Heart right ventricle (tissue), 16 donors: Measurements from ENCODE around the gene RBM43. TPM values are rescaled to one million over a fixed set of nuclear protein-coding genes. Genes with fewer than 3 reads are reported as not detected.
"Not testable (repeated sequence)": the region's sequence is repeated elsewhere in the genome, so short reads cannot be mapped to it uniquely, and the experiment has no call there.

Source experiments
- ATAC-seq, 8 donors: fragments of 200-7000 bp; cut with Tn5 transposase; one replicate each; pipeline ENCODE4 v1.9.1; 2020; ENCODE audit warnings: mild to moderate bottlenecking in 8 of 8, moderate library complexity in 8 of 8, moderate number of reproducible peaks in 1 of 8
- DNase-seq, 2 donors: peaks; one replicate each; pipeline ENCODE4 v3.0.0-alpha.2; 2020
- H3K27ac ChIP-seq, 10 donors: fragments of 200-600 bp; sonication (generic) in 2 of 10; one replicate each; pipeline versions ENCODE4 v1.5.0 to v1.8.0; 2020 to 2022; ENCODE audit warnings: mild to moderate bottlenecking in 3 of 10
- H3K27me3 ChIP-seq, 7 donors: fragments of 200-600 bp; one replicate each; pipeline ENCODE4 v1.8.0; 2021 to 2022; ENCODE audit warnings: mild to moderate bottlenecking in 2 of 7
- H3K36me3 ChIP-seq, 9 donors: fragments of 200-600 bp; sonication (generic) in 1 of 9; one replicate each; pipeline versions ENCODE4 v1.5.0 to v1.8.0; 2020 to 2022; ENCODE audit warnings: mild to moderate bottlenecking in 2 of 9
- H3K4me1 ChIP-seq, 9 donors: fragments of 200-600 bp; sonication (generic) in 1 of 9; one replicate each; pipeline versions ENCODE4 v1.5.0 to v1.8.0; 2020 to 2022; ENCODE audit warnings: mild to moderate bottlenecking in 4 of 9
- H3K4me3 ChIP-seq, 10 donors: fragments of 200-600 bp; sonication (generic) in 2 of 10; one replicate each; pipeline versions ENCODE4 v1.5.0 to v1.8.0; 2020 to 2022; ENCODE audit warnings: mild to moderate bottlenecking in 7 of 10, moderate library complexity in 2 of 10
- H3K9me3 ChIP-seq, 11 donors: fragments of 200-600 bp in 10 of 11; sonication (generic) in 2 of 11; one replicate each; pipeline versions ENCODE4 v1.5.0 to v1.8.0; 2013 to 2022; ENCODE audit warnings: mild to moderate bottlenecking in 2 of 11, control low read depth in 1 of 11, moderate library complexity in 1 of 11
- CTCF ChIP-seq, 9 donors: fragments of 200-600 bp; sonication (generic) in 2 of 9; IDR thresholded peaks; one replicate each; pipeline versions ENCODE4 v1.5.0 to v1.8.0; 2021 to 2022; ENCODE audit warnings: antibody characterized with exemption in 9 of 9, mild to moderate bottlenecking in 5 of 9, moderate library complexity in 1 of 9
- WGBS, 2 donors: extraction: QIAGEN DNeasy Blood & Tissue Kit; methylation state at CpG; one replicate each; pipeline ENCODE4 v1.1.7; 2013; ENCODE audit warnings: inconsistent platforms in 1 of 2; 5-methylcytosine and 5-hydroxymethylcytosine counted together
- intact Hi-C, 10 donors: fragments of 100-400 bp; cut with DNase I; formaldehyde crosslinking; loops; one replicate each; pipeline versions ENCODE4 v1.11.1 to v1.14.2; 2022
- polyA plus RNA-seq, 2 donors: library from polyadenylated mRNA; stranded (reverse); fragments of 200-250 nt; gene quantifications; one replicate each; pipeline ENCODE4 v1.2.3, GENCODE V29; 2013
- total RNA-seq, 10 donors: library from RNA; stranded (reverse); fragmentation: NEBNext Ultra II Directional in 3 of 10; extraction: Animal tissue kit (Norgen Biotek cat#: 25700) in 3 of 10; gene quantifications; one replicate each; pipeline versions ENCODE4 v1.2.1 to v1.2.4, GENCODE V29; 2021 to 2023
- donor health status: Arrhythmogenic right ventricular cardiomyopathy.
- donor health status: ischemic (EF 13 %, LVEDD 7.1; RV severe dilation, severe dysfunction).
- donor health status: healthy with polysubstance abuse.
- donor health status: DM: no; HTN: yes; CAD: no.
- donor health status: DM: no; HTN: no; CAD: no.
- donor health status: ischemic (EF 25% LVEDD 6.9; RV normal size, moderate dysfunction).
- donor health status: ischemic (EF 25% LVEDD 5.7; RV mildly dilated, moderate dysfunction).
- donor health status: healthy.
- donor health status: DM: yes; HTN: yes; CAD: no.
- donor health status: Ischemic cardiomyopathy.
- donor health status: ischemic (EF 35%, LVEDD 5.7; RV mildly dilated, moderate dysfunction).
- donor health status: nonischemic (EF 11% LVEDD 7.7; RV severe dilation, severe dysfunction).
- donor health status: DM: yes; HTN: yes; CAD: no.
- donor health status: PGD.
- donor health status: ischemic (EF 29% LVEDD 5.4; RV normal size, mild dysfunction).
- donor health status: nonischemic (EF 23%, LVEDD 6.1; RV moderate dilation, normal function).

Gene RBM43
- total and polyA plus RNA-seq, 12 donors, result 0.96 to 2.9 (median 1.6) TPM

GRCh38 chr2:151302879-151303278 is 41.2 kb upstream of the RBM43 start:
- Histone ChIP-seq H3K9me3 (no peaks in the 10 kb centered on the region), H3K27ac (no peak overlapping the region), H3K4me1 (peaks cover 0 to 15% (median 0%) of the 10 kb centered on the region in 9 donors), H3K4me3 (no peak overlapping the region), H3K27me3 (no peaks in the 10 kb centered on the region), H3K36me3 (no peaks in the 10 kb centered on the region)
- DNase-seq, result no peak
- TF ChIP-seq CTCF (IDR thresholded peaks at IDR 0.05), result no peak
- intact Hi-C loops, result no loop called here
- WGBS, 2 donors, result 40 to 45% methylated on average over 2 of the region's 2 CpGs
- peak in 1 of 8 donors; percentile 25 for ATAC-seq

GRCh38 chr2:151302404-151302803 is 40.7 kb upstream of the RBM43 start:
- TF ChIP-seq CTCF (IDR thresholded peaks at IDR 0.05), result no peak
- Histone ChIP-seq H3K4me1 (peaks cover 0 to 20% (median 0%) of the 10 kb centered on the region in 9 donors), H3K4me3 (no peak overlapping the region), H3K36me3 (no peaks in the 10 kb centered on the region), H3K9me3 (no peaks in the 10 kb centered on the region), H3K27ac (no peak overlapping the region), H3K27me3 (no peaks in the 10 kb centered on the region)
- intact Hi-C loops, result no loop called here
- DNase-seq (no peak), ATAC-seq (no peak)
- WGBS, 2 donors, result 66 to 79% methylated on average over 5 of the region's 5 CpGs

- WGBS, 2 donors, result 79 to 82% methylated on average over 6 of the region's 6 CpGs
- TF ChIP-seq CTCF (IDR thresholded peaks at IDR 0.05), result no peak
- intact Hi-C loops, result loop anchor here in 1 of 10 donors (10.0 kb wide), 1 partner anchor 105 kb away; the partner anchor contains the start of gene RIF1
- no peaks in the 10 kb centered on the region for H3K27me3 ChIP-seq
- H3K36me3 ChIP-seq, result no peaks in the 10 kb centered on the region
- no peak overlapping the region for H3K4me3 ChIP-seq
- no peak for ATAC-seq
- DNase-seq, result no peak
- no peaks in the 10 kb centered on the region for H3K9me3 ChIP-seq
- H3K4me1 ChIP-seq, result peaks cover 0 to 16% (median 0%) of the 10 kb centered on the region in 9 donors
- no peak overlapping the region for H3K27ac ChIP-seq
These were observed 38.4 kb upstream of the RBM43 start for GRCh38 chr2:151299920-151300539.

- H3K4me1 ChIP-seq, result peaks cover 0 to 16% (median 0%) of the 10 kb centered on the region in 9 donors
- TF ChIP-seq CTCF (IDR thresholded peaks at IDR 0.05), result no peak
- H3K4me3 ChIP-seq, result no peak overlapping the region
- peak overlapping the region in 2 of 10 donors; percentile 21 to 76 for H3K27ac ChIP-seq
- DNase-seq, result no peak
- peak in 5 of 8 donors; percentile 35 to 52 (median 39) for ATAC-seq
- H3K36me3 ChIP-seq, result no peaks in the 10 kb centered on the region
- intact Hi-C loops, result loop anchor here in 1 of 10 donors (10.0 kb wide), 1 partner anchor 107 kb away; the partner anchor contains the start of gene RIF1
- H3K9me3 ChIP-seq, result no peaks in the 10 kb centered on the region
- WGBS, 2 donors, result 16 to 85% methylated on average over 1 of the region's 1 CpG
- H3K27me3 ChIP-seq, result no peaks in the 10 kb centered on the region
These were observed 36.2 kb upstream of the RBM43 start for GRCh38 chr2:151297882-151298281.

- 94 to 95% methylated on average over 23 to 35 of the region's 35 CpGs for WGBS, 2 donors
- H3K4me1 ChIP-seq, result peaks cover 0 to 29% (median 0%) of the 10 kb centered on the region in 9 donors
- intact Hi-C loops, result loop anchor here in 1 of 10 donors (10.0 kb wide), 1 partner anchor 109 kb away; the partner anchor contains the start of gene RIF1
- H3K36me3 ChIP-seq, ATAC-seq, H3K4me3 ChIP-seq, H3K9me3 ChIP-seq, DNase-seq, H3K27ac ChIP-seq, H3K27me3 ChIP-seq: not testable (repeated sequence)
These were observed 34.3 kb upstream of the RBM43 start for GRCh38 chr2:151295926-151296325.
